ENCODE measurements around the gene MLLT6.

DNA sequence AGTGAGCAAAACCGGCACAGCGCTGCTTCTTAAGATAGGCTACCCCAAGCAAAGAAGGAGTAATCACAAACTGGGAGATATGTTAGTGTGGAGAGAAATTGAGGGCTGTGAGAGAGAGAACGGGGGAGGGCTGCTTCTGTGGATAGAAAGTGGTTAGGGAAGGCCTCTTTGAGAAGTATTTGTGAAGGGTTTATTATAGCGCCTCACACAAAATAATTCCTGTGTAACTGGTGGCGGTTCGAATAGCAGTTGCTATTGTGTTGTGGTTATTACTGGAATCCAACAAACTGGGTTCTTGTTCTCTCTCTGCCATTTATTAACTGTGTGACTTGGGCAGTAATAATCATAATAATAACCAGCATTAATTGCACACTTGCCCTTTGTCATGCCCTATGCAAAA, 15.9 kb downstream of the MLLT6 start:
- no peak for TF ChIP-seq CTCF (IDR thresholded peaks at IDR 0.05)
- no peak for TF ChIP-seq EP300 (IDR thresholded peaks at IDR 0.05; ENCODE audit: low read depth)
- TF ChIP-seq POLR2A (IDR thresholded peaks at IDR 0.05), result no peak
